CD4-positive, alpha-beta T cell treated with Interferon alpha-2 for 1 hour (primary cell): ENCODE results near the gene NPTXR.
"Not testable (repeated sequence)": the region's sequence is repeated elsewhere in the genome, so short reads cannot be mapped to it uniquely, and the experiment has no call there.

Source experiments
- DNase-seq, 2 donors: peaks; one replicate each; pipeline ENCODE4 v3.0.0-alpha.2; 2020 to 2022

Gene NPTXR

DNA sequence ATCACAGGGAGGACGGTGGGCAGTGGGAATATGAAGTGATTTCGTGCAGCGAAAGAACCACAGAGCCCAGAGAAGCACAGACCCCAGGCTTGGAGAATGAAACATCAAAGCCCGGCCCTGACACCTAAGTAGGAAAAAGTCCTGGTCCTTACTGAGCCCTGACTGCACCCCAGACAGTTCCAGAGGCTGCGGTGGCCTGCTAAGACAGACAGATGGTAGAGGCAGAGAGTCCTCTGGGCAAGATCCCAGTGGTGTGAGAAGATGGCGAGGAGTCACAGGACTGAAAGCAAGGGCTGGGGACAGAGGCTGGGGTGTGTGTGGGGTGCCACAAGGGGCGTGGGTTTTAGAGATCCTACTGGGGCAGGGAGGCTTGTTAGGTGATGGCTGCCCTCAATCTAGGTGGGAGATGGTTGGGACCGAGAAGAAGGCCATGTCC is 24.5 kb upstream of the NPTXR start:
- no peak for DNase-seq

GRCh38 chr22:38867471-38868285 is 23.9 kb upstream of the NPTXR start:
- DNase-seq, result no peak

GRCh38 chr22:38867124-38867455 is 23.3 kb upstream of the NPTXR start:
- DNase-seq, result no peak

DNA sequence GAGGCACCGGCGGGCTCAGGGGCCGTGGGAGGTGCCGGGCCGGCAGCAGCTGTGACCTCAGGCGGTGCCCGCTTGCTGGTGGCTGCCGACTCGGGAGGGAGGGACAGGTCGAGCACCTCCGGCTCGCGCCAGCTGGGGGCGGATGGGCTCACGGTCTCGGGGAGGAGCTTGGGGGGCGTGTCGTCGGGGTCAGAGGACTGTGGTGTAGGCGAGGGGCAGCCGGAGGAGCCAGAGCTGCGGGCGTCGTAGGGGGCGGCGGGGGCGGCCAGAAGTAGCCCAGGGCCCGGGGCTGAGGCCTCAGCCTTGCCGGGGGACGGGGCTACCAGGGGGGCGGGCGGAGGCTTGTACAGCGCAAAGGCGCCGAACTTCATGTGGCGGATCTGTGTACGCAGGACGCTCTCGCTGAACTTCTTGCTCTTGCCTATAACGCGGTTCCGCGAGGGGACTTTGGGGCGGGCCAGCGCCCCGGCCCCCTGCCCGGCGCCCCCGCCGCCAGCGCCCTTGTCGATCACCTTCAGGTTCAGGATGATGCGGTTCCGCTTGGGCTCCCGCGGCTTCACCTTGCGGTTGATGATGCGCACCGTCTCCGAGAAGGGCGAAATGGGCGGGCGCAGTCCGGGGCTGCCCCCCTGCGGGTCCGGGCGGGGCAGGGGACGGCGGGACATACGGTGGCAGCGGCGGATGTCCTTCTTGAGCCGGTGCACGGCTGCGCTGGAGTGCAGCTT is 22.7 kb upstream of the NPTXR start:
- DNase-seq, result no peak

GRCh38 chr22:38866024-38866398 is 22.2 kb upstream of the NPTXR start:
- no peak for DNase-seq

DNA sequence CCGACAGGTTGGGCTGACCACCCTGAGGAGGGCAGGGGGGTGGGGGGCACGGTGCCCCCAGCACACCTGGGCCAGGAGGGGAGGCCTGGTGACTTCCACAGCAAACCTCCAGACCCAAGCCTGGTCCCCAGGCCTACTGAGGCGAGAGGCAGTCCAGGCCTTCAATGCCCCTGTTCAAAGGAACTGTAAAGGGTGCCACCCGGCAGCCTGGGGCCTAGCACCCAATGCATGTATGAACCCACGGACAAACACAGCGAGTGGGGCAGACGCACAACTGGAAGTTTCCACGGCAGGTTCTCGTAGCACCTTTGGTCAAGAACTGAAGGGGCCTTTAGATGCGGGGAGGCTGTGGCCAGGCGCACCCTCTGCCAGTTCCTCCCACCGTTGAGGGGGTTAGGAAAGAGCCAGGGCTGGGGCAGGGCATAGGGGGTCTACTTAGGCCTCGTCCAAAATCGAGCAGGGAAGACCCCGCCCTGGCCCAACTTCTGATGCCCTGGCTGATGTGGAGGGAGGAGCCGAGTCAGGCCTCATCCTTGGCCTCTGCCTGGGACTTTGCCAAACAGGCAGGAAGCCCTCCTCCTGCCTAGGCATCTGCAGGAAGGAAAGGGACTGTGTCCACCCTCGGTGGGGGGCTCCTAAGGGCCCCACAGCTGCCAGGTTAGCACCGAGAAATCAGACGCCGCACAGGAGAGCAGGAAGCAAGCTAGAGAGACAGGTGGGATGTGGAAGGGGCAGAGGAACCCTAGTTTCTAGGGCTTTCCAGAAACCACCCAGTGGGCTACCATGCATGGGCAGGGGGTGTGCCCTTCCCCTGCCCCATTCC is 21.6 kb upstream of the NPTXR start:
- no peak for DNase-seq

- DNase-seq, result no peak
Observed at GRCh38 chr22:38864361-38865191, 20.7 kb upstream of the NPTXR start.

GRCh38 chr22:38863531-38864131 is 19.8 kb upstream of the NPTXR start:
- no peak for DNase-seq

- DNase-seq, result no peak
Observed at GRCh38 chr22:38862375-38863329, 18.8 kb upstream of the NPTXR start.

- no peak for DNase-seq
Observed at GRCh38 chr22:38861927-38862326, 18.1 kb upstream of the NPTXR start.

GRCh38 chr22:38861170-38861876 is 17.5 kb upstream of the NPTXR start:
- DNase-seq, result no peak

DNA sequence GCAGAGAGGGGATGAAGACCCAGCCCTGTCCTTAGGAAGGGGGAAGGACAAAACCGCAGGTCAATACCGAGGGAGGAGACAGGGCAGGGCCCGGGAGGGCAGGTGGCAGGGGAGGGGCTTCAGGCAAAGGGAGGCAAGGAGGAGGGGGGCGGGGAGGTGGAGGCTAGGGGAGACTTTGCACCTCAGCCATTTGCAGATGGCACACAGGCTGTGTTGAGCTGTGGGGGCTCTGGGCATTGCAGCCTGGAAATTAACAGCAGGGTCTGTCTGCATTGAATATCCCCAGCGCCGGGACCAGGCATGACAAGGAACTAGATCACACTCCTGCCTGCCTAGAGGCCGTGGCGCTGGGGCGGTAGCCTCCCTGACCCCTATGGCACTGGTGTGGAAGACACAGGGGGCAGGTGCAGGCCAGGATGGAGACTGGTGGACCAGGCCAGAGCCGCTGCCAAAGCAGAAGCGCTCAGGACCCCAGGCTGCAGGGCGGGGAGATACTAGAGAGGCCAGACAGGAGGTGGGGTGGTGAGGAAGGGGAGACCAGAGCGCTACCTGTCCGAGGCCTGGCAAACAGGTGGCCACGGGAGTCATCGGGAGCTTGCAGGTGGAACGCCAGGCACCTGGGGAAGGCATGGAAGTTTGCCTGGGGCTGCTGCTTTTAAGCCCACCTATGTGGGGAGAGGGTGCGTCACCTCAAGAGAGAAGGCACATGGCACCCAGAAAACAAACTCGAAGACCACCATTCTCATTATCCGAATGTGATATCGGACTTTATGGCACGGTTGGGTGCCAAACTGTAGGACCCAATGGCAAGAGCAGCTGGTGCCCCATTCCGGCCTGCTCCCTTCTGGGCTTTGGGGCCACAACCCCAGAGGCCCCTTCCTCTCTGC is 16.7 kb upstream of the NPTXR start:
- DNase-seq, result no peak

DNA sequence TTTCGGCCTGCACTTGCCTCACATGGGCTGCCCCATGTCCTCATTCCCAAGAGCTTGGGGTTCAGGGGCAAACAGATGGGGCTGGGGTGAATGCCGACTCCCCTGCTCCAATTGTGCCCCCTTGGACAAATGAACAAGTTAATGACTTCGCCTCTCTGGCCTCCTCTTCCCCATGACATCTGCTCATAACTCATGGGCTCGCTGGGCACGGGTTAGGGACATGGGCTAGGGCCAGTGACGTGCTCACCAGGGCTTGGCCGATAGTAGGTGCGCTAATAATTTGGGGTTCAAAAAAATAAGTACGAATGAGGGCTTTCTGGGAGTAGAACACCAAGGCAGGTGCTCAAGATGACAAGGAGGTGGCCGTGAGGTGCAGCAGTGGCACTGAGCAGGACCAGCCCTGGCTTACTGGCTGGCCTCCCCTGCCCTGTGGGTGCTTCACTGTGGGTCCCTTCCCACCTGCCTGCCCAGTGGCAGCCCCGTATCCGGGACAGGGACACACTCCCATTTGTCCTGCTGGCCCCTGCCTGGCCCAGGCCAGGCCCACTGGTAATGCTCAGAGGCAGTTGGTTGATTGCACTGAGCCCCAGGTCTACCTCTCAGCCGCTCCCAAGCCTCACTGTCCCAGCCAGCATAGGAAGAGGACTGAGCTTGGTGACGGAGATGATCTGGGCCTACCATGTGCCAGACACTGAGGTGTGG is 15.9 kb upstream of the NPTXR start:
- no peak for DNase-seq

DNA sequence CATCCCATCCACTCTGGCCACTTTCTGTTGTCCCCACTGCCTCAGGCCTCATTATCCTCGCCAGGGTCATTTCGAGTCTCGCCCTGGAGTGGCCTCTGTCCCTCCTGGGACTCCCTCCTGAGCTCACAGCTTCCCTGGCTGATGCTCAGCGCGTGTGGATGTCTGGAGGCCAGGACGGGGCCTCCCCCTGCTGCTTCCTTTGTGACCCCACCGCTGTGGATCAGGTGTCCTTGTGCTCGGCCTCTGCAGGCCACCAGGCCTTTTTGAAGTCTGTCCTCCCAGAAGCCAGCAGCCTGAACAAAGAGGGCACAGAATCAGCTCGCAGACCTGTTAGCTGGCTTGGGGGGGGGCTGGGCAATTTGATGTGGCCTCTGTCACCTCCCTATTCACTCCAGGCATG is 14.7 kb upstream of the NPTXR start:
- no peak for DNase-seq

DNA sequence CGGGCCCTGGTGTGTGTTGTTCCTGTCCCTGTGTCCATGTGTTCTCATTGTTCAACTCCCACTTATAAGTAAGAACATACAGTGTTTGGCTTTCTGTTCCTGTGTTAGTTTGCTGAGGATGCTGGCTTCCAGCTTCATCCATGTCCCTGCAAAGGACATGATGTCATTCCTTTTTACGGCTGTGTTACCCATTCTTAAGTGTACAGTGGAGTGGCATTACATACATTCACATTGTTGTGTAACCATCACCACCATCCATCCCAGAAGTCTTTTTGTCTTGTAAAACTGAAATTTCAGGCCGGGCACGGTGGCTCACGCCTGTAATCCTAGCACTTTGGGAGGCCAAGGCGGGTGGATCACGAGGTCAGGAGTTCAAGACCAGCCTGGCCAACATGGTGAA is 10.6 kb upstream of the NPTXR start:
- not testable (repeated sequence) for DNase-seq

DNA sequence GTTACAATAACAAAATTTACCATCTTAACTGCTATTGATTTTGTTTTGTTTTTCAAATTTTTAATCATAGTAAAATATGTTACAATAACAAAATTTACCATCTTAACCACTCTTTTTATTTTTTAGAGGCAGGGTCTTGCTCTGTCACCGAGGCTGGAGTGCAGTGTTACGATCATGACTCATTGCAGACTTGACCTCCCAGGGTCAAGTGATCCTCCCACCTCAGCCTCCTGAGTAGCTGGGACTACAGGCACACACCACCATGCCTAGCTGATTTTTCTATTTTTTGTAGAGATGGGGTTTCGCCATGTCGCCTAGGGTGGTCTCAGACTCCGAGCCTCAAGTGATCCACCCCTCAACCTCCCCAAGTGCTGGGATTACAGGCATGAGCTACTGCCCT is 10.1 kb upstream of the NPTXR start:
- DNase-seq, result not testable (repeated sequence)

DNA sequence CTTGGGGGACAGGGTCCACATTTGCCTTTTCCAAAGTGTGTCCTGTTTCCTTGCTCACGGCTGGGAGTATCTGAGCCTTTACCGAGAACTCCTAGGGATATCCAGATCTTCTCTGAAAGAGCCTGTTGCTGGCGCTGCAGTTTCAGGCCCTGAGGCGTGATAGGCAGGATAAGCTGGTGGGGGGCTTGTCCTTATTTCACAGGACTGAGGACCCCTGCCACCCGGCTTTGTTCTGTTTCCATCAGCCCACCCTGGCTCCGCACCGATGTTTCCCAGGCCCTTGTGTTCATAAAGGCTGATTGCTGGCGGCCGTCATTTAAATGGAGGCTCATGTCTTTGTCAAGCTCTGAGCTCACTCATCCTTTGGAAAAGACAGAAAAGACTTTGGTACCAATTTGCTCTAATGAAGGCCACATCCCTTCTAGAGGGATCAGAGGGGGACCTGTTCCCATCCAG is 9.4 kb upstream of the NPTXR start:
- no peak for DNase-seq

DNA sequence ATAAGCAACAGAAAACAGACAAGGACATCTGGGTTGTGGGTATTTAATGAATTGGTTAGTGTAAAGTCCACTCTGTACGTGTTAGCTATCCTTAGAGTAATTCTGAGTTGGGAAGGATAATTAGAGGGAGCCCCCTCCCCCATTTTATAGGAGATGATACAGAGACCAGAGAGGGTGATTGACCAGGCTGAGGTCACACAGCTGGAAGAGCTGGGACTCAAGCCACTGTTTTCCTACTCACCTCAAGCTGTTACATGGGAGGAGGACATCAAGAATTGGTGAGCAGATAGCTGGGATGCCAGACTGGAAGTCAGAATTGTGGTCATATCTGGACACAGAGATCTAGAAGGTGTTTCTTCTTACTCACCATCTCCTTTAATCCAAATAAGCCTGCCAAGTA is 8.7 kb upstream of the NPTXR start:
- no peak for DNase-seq
